NCI-H510A (cell line): ENCODE measurements around the gene TRNT1.
A peak's percentile ranks its signal among the peaks of the same experiment; 100 is the strongest.

ENCODE experiments used
- DNase-seq: peaks from one replicate; lab custom pipeline; 2025; lab: John Stamatoyannopoulos, UW

TRNT1 gene

GRCh38 chr3:3126477-3127431 is at the start of gene TRNT1:
Gene TRNT1 (plus strand): TSS chr3:3126940. CDS start chr3:3129041, 2,101 bp downstream.
- peak; percentile 77 for DNase-seq

GRCh38 chr3:3080309-3080708 is 46.4 kb upstream of the TRNT1 start:
- DNase-seq, result no peak

DNA sequence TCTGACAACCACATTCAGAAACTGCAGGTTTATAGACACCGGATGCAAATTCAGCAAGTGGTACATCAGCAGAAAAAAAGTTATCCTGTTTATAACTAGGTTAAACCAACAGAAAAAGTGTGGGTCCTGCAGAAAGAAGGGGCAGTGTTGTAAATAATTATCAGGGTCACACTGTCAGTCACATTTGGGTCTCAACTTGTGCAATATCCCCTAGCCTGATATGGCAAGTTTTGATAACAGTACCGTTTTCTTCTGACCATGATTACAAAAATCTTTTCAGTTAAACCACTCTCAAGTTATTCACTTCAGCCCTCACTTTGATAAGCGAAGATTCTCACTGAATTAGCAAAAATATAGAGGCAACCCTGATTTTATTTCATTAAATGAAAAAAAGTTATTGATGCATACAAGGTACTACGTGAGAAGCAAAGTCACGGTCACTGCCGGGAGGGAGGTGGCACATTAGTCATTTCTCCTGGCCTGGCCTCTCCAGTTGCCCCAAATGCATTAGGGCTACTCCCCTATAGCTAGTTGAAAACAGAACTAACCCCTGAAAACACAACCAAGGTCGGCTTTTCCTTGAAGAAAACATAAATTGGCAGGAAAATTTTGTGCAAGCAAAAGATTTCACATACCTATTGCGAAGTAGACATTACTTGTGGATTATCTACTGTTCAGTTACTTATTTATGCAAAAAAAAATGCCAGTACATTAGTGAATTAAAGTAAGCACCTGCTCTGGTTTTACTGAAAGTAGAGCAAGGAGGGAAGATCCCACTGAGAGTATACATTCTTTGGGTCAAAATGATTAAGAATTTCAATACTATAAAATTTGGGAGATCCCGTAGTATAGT is 45.1 kb upstream of the TRNT1 start:
- no peak for DNase-seq

DNA sequence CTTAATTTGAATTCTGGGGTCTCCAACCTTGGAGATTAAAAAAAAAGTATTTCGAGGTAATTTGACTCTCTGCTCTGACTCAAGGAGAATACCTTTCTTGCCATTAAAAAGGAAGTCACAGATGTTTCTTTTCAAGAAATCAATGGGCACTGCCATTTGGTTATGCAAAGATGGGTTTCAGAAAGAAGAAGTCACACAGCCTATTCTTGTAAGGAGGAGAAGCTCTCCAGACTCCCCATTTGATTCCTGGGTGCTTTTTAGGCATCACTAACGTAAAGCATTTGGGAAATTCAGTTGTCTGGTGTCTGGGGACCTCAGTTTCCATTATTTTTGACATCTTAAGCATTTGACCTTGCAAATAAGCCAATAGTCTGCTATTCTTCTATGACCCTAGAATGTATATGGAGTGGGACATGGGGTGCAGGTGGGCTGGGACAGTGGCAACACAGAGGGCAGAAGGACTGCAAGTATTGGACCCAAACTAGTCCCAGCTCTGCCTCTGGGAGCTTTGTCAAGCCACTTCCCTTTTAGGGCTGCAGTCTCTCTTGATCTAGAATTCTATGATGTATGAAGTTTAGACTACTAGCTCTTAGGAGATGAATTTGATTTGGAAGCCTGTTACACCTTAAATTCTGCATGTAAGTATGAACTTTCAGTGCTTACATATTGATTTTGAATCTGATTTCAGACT is 44.4 kb upstream of the TRNT1 start:
- no peak for DNase-seq

GRCh38 chr3:3084890-3085289 is 41.9 kb upstream of the TRNT1 start:
- no peak for DNase-seq

DNA sequence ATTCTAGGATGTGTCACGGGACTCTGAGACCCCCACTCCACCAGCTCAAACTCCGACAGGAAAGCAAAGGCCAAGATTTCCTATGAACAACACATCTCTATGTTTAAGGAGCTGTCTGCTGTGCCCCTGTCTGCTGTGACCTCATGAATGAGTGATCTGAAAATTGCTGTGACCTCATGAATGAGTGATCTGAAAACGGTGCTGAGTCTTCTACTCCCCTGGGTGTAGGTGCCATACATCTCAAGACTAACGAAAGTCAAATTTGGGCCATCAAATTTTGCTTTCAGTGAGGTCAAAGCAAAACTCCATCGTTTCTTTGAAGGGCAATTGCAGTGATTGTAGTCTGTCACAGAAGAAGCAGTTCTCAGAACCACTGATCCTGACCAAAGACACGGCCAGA is 41.0 kb upstream of the TRNT1 start:
- DNase-seq, result no peak

DNA sequence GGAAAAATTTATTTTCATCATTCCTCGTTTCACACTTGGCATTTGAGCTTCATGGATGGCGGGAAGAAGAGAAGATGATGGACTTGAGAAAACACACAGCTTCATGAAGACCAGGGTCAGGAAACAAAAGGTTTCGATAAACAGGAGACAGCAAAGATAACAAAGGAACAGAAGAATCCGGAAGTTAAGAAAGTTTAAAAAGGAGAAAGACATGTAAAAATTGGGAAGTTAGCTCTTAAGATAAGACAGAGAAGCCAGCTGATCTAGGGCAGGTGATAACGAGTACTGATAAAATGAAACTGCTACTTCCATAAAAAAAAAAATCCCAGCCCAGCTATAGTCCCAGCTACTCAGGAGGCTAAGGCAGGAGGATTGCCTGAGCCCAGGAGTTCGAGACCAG is 40.5 kb upstream of the TRNT1 start:
- DNase-seq, result no peak

GRCh38 chr3:3087279-3087678 is 39.5 kb upstream of the TRNT1 start:
- DNase-seq, result no peak

DNA sequence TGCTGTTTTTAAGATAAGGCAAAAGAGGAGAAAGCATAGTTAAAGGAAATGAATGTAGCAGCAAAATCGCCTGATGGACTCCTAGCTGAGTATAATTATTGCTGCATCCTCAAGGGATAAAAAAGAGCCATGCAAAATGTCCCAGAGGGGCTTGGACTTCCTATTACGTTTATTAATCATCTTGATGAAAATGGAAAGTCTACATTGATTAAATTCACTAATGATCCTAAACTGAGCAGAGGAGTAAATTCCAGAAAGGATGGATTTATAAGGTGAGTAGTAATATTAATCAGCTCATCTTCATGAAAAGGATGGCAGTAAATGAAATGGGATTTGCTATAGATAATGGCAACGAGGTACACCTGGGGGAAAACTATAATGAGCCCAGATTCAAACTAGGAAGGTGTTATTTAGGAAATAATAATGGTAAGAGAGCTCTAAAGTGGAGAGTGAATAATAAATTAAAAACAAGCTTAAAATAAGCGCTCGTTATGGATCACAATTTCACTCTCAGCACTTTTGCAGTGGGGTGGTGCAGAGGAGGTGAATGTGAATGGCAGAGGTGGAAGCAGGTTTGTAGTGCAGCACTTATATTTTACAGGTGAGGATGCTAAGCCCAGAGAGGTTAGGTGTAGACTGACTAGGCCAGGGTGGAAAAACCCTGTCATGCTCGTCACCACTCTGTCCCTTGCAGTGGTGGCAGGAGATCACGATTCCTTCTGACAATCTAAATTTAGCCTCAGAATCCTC is 38.8 kb upstream of the TRNT1 start:
- no peak for DNase-seq

DNA sequence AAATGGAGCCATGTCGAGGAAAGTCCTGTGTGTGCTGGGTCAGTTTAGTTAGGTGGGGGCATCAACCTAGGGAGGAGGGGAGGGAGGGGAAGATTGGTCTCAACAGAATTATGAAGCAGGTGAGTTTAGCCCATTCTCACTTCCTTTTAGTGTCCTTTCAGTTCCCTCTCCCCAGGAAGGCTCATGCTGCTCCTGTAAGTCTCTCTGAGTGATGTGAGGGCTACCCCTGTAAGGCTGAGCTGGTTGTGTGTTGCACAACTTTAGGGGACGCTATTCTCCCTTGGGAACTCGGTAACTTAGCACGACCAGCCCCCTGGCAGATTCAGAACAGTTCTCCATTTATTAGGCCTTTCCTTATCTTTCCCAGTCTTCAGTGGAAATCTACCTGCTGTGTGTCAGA is 37.7 kb upstream of the TRNT1 start:
- no peak for DNase-seq

GRCh38 chr3:3097958-3098357 is 28.8 kb upstream of the TRNT1 start:
- no peak for DNase-seq

- no peak for DNase-seq
These were observed 24.9 kb upstream of the TRNT1 start for GRCh38 chr3:3101660-3102458.

DNA sequence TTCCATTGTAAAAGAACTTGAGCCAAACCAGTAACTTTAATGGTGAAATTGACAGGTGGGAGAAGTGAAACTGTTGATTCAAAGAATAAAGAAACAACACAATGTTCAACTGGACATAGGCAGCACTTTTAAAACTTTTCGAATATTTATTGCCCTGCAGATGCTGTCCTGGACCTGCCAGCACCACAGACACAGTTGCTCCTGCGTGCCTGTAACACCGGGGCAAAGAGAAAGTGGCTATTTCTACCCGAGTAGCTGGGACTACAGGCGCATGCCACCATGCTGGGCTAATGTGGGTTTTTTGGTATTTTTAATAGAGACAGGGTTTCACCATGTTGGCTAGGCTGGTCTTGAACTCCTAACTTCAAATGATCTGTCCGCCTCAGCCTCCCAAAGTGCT is 24.0 kb upstream of the TRNT1 start:
- no peak for DNase-seq

DNA sequence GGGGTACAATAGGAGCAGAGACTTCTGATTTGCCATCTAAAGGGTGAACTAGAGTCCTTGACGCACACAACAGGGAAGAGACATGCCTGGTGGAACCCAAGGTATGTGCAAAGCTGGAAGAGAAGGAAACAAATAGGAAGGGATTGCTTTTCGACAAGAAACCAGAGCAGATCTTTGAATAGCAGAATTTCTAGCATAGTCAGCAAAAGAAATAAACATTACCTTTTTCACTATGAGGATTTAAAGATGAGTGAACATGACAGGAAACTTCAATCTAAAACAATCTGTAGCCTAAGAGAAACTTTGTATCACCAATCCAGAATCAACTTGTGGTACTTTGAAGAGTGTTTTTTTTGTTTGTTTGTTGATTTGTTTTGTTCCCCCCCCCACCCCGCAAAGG is 21.5 kb upstream of the TRNT1 start:
- no peak for DNase-seq

- DNase-seq, result no peak
These were observed 20.9 kb upstream of the TRNT1 start for GRCh38 chr3:3105815-3106214.

DNA sequence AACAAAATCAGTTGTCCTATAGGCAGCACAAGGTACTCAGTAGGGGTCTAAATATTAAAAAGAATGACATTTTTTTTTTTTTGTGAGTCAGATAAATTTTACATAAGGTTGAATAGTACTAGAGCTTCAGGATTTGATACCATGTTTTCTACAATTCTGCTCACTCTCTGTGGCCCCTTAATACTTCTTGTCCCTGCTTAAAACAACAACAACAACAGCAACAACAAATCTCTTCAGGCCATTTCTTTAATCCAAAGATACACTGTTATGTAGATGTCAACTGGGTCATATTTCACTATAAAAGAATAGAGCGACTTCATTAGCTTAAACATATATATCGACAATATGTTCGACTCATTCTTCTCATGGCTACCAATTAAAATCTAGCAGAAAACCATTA is 19.6 kb upstream of the TRNT1 start:
- no peak for DNase-seq

DNA sequence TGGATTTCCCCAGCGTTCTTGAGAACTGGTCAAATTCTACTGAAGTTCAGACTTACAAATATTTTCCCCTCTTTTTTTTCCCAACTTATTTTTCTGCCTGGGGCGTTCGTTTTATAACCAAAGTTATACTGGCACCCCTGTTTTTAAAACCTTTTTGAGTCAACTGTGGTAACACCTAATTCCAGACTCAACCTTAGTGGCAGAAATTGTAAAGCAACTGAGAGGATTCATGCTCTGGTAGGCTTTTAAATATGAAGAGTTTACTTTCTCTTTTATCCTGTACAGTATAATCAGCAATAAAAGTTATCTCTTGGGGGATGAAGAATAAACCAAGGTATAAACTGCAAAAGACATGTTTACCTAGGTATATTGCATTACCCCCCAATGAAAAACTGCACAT is 18.9 kb upstream of the TRNT1 start:
- DNase-seq, result no peak

GRCh38 chr3:3109407-3110298 is 17.1 kb upstream of the TRNT1 start:
- DNase-seq, result no peak

GRCh38 chr3:3110299-3110630 is 16.5 kb upstream of the TRNT1 start, which contains the start of gene IL5RA:
Gene IL5RA (minus strand): TSS chr3:3110374. CDS start chr3:3104984, 5,390 bp downstream.
- no peak for DNase-seq
